Activated CD4-positive, alpha-beta T cell treated with anti-CD3 and anti-CD28 coated beads, Interleukin-2, Interleukin-6, amounts not matched to agents 100 ng/mL and 50 ng/mL, durations not matched to agents 16 hours and 8 hours (primary cell): ENCODE data around the gene HOXC12.

Experiments used
- DNase-seq: peaks from one replicate; pipeline ENCODE4 v3.0.0-alpha.2; 2020

HOXC12 gene

GRCh38 chr12:53956914-53957536 is 2.3 kb downstream of the HOXC12 start:
- no peak for DNase-seq

GRCh38 chr12:53958128-53958527 is 3.4 kb downstream of the HOXC12 start:
- no peak for DNase-seq

- no peak for DNase-seq
Observed at GRCh38 chr12:53959314-53959713, 4.6 kb downstream of the HOXC12 start.

GRCh38 chr12:53960187-53961024 is 5.7 kb downstream of the HOXC12 start:
- DNase-seq: no peak

GRCh38 chr12:53961025-53961761 is 6.5 kb downstream of the HOXC12 start:
- DNase-seq: no peak

GRCh38 chr12:53963005-53963404 is 8.3 kb downstream of the HOXC12 start:
- no peak for DNase-seq

GRCh38 chr12:53963434-53964314 is 9.0 kb downstream of the HOXC12 start:
- no peak for DNase-seq

- DNase-seq: no peak
Observed at GRCh38 chr12:53964315-53964713, 9.6 kb downstream of the HOXC12 start.

GRCh38 chr12:53965281-53966084 is 10.8 kb downstream of the HOXC12 start:
- DNase-seq: no peak

GRCh38 chr12:53966085-53966384 is 11.3 kb downstream of the HOXC12 start:
- no peak for DNase-seq

GRCh38 chr12:53966385-53967133 is 11.9 kb downstream of the HOXC12 start:
- no peak for DNase-seq

GRCh38 chr12:53967421-53967925 is 12.8 kb downstream of the HOXC12 start:
- no peak for DNase-seq

GRCh38 chr12:53968214-53969127 is 13.8 kb downstream of the HOXC12 start:
- no peak for DNase-seq

GRCh38 chr12:53969588-53970259 is 15.0 kb downstream of the HOXC12 start:
- no peak for DNase-seq

GRCh38 chr12:53970451-53970850 is 15.7 kb downstream of the HOXC12 start:
- DNase-seq: no peak

- no peak for DNase-seq
Observed at GRCh38 chr12:53971129-53971528, 16.4 kb downstream of the HOXC12 start.

GRCh38 chr12:53971686-53972085 is 17.0 kb downstream of the HOXC12 start:
- DNase-seq: no peak

- DNase-seq: no peak
Observed at GRCh38 chr12:53972152-53972702, 17.5 kb downstream of the HOXC12 start.

- no peak for DNase-seq
Observed at GRCh38 chr12:53972722-53973235, 18.1 kb downstream of the HOXC12 start, which contains the start of gene HOXC11. TSS of gene HOXC11 (plus strand) at chr12:53973126. CDS start at chr12:53973242, 116 bp downstream.
